ENCODE data around the gene PDE7B. TPM values are rescaled to one million over a fixed set of nuclear protein-coding genes. Genes with fewer than 3 reads are reported as not detected.
A peak's percentile ranks its signal among the peaks of the same experiment; 100 is the strongest.

The PDE7B gene
- total RNA-seq, 1 experiment from 2014 or later, result not detected

DNA sequence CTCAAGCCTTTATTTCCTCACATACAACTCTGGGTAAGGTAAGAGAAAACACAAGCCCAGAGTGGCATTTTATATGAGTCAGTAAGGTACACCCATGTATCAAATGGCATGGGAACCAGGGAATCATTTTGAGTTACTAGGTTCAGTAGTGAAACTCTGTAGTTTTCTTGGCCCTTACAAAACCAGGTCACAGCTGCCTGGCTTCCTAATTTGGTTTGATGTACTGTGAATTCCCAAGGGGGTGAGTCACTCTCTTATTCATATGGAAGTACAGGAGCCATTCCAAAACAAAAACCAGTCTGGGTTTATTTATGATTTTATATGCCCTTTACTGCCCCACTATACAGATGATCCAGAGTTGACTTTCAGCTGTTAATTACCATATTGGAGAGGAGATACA is 70.7 kb downstream of the PDE7B start:
- H3K27me3 ChIP-seq (replicated peaks; ENCODE audit: insufficient read depth, low read depth, low read length, poor library complexity), result peaks cover 37% of the 10 kb centered on the region
- intact Hi-C loops (cut with micrococcal nuclease; ENCODE audit: unreplicated experiment), result no loop called here
- POLR2A ChIA-PET (ENCODE audit: low non-redundant PET), result no interaction called here
- CTCF ChIA-PET, result no interaction called here
- TF ChIP-seq, protein P1, sequence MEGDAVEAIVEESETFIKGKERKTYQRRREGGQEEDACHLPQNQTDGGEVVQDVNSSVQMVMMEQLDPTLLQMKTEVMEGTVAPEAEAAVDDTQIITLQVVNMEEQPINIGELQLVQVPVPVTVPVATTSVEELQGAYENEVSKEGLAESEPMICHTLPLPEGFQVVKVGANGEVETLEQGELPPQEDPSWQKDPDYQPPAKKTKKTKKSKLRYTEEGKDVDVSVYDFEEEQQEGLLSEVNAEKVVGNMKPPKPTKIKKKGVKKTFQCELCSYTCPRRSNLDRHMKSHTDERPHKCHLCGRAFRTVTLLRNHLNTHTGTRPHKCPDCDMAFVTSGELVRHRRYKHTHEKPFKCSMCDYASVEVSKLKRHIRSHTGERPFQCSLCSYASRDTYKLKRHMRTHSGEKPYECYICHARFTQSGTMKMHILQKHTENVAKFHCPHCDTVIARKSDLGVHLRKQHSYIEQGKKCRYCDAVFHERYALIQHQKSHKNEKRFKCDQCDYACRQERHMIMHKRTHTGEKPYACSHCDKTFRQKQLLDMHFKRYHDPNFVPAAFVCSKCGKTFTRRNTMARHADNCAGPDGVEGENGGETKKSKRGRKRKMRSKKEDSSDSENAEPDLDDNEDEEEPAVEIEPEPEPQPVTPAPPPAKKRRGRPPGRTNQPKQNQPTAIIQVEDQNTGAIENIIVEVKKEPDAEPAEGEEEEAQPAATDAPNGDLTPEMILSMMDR (conservative IDR thresholded peaks at IDR 0.05; ENCODE audit: low read depth, low read length), result no peak
- TF ChIP-seq EZH2 (IDR thresholded peaks at IDR 0.05; ENCODE audit: borderline replicate concordance, low read depth, low read length, poor library complexity, severe bottlenecking), result no peak
- no peaks in the 10 kb centered on the region for H3K4me1 ChIP-seq (ENCODE audit: insufficient read depth, low read length, poor library complexity, severe bottlenecking)
- no peaks in the 10 kb centered on the region for H3K36me3 ChIP-seq (ENCODE audit: insufficient read depth, low read length, poor library complexity, severe bottlenecking)
- H3K27ac ChIP-seq (ENCODE audit: low read depth, low read length, poor library complexity, severe bottlenecking), result no peak overlapping the region
- DNase-seq (ENCODE audit: low spot score), result peak; percentile 62
- no peaks in the 10 kb centered on the region for H3K9me3 ChIP-seq (ENCODE audit: low read depth, low read length, poor library complexity, severe bottlenecking)
- no TSS peak for BruUV-seq (replicated peaks)
- H3K4me3 ChIP-seq (ENCODE audit: low read depth, low read length, poor library complexity, severe bottlenecking), result no peak overlapping the region

DNA sequence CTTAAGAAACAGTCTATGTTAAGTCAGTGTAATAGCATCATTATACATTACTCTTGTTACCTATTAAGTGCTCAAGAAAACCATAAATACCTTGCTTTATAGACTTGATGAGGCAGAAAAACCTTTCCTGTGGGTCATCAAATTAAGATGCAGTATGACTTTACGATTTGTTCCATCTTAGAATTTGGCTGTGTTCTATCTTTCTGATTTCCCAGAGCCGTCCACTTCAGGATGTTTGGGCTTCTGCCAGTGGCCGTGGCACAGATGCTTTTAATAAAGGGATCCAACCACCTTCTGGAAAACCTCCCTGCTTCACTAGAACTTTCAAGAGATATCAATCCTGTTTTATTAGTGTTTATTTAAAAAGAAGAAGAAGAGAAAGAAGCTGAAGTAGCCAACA is 71.2 kb downstream of the PDE7B start:
- H3K9me3 ChIP-seq (ENCODE audit: low read depth, low read length, poor library complexity, severe bottlenecking), result no peaks in the 10 kb centered on the region
- no peaks in the 10 kb centered on the region for H3K36me3 ChIP-seq (ENCODE audit: insufficient read depth, low read length, poor library complexity, severe bottlenecking)
- POLR2A ChIA-PET (ENCODE audit: low non-redundant PET), result no interaction called here
- H3K4me1 ChIP-seq (ENCODE audit: insufficient read depth, low read length, poor library complexity, severe bottlenecking), result no peaks in the 10 kb centered on the region
- H3K27me3 ChIP-seq (replicated peaks; ENCODE audit: insufficient read depth, low read depth, low read length, poor library complexity), result peaks cover 32% of the 10 kb centered on the region
- H3K27ac ChIP-seq (ENCODE audit: low read depth, low read length, poor library complexity, severe bottlenecking), result no peak overlapping the region
- BruUV-seq (replicated peaks), result no TSS peak
- no peak for DNase-seq (ENCODE audit: low spot score)
- intact Hi-C loops (cut with micrococcal nuclease; ENCODE audit: unreplicated experiment), result no loop called here
- CTCF ChIA-PET, result no interaction called here
- no peak overlapping the region for H3K4me3 ChIP-seq (ENCODE audit: low read depth, low read length, poor library complexity, severe bottlenecking)
- no peak for TF ChIP-seq EZH2 (IDR thresholded peaks at IDR 0.05; ENCODE audit: borderline replicate concordance, low read depth, low read length, poor library complexity, severe bottlenecking)
- TF ChIP-seq, protein P1 (conservative IDR thresholded peaks at IDR 0.05; ENCODE audit: low read depth, low read length), result no peak

DNA sequence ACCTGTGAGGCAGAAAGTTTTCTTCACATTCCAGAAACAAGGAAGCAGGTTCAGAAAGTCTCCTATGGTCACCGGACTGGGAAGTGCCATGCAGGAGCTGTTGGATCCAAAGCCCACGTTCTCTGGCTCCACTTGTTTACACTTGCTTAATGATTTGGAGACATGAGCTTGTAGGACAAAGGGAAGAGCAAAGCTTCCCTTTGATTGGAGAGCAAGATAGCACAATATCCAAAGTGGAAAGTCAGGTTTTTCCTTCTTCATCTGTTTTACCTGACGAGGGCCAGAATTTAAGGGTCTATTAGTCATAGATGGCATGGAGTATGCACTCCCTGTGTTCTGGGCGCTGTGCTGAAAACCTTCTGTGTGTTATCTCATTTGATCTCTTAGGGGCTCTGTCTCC is 81.2 kb downstream of the PDE7B start:
- ChIA-PET CTCF (no interaction called here), POLR2A (ENCODE audit: low non-redundant PET) (no interaction called here)
- H3K9me3 ChIP-seq (ENCODE audit: low read depth, low read length, poor library complexity, severe bottlenecking), result no peaks in the 10 kb centered on the region
- DNase-seq (ENCODE audit: low spot score), result no peak
- TF ChIP-seq, protein P1 (conservative IDR thresholded peaks at IDR 0.05; ENCODE audit: low read depth, low read length), result no peak
- no peak for TF ChIP-seq EZH2 (IDR thresholded peaks at IDR 0.05; ENCODE audit: borderline replicate concordance, low read depth, low read length, poor library complexity, severe bottlenecking)
- H3K27me3 ChIP-seq (replicated peaks; ENCODE audit: insufficient read depth, low read depth, low read length, poor library complexity), result no peaks in the 10 kb centered on the region
- BruUV-seq (replicated peaks), result no TSS peak
- intact Hi-C loops (cut with micrococcal nuclease; ENCODE audit: unreplicated experiment), result no loop called here
- H3K4me1 ChIP-seq (ENCODE audit: insufficient read depth, low read length, poor library complexity, severe bottlenecking), result no peaks in the 10 kb centered on the region
- no peak overlapping the region for H3K27ac ChIP-seq (ENCODE audit: low read depth, low read length, poor library complexity, severe bottlenecking)
- no peak overlapping the region for H3K4me3 ChIP-seq (ENCODE audit: low read depth, low read length, poor library complexity, severe bottlenecking)
- H3K36me3 ChIP-seq (ENCODE audit: insufficient read depth, low read length, poor library complexity, severe bottlenecking), result no peaks in the 10 kb centered on the region

All from A673 (cell line).